ENCODE results near the gene ZC2HC1B. TPM values are rescaled to one million over a fixed set of nuclear protein-coding genes. Genes with fewer than 3 reads are reported as not detected.
A peak's percentile ranks its signal among the peaks of the same experiment; 100 is the strongest.

ZC2HC1B gene
- polyA plus RNA-seq, 3 donors = not detected

- Mint-ChIP-seq H3K4me1 (peaks cover 10% of the 10 kb centered on the region), H3K27ac (no peak overlapping the region), H3K27me3 (ENCODE audit: low read depth in 3 of 3) (no peaks in the 10 kb centered on the region), H3K4me3 (no peak overlapping the region), H3K36me3 (peaks cover 89 to 99% of the 10 kb centered on the region in 2 donors), H3K9me3 (peaks cover 2 to 6% (median 5%) of the 10 kb centered on the region in 7 donors)
- Histone ChIP-seq H3K4me2 (replicated peaks; ENCODE audit: extremely low read depth, low read length, poor library complexity, severe bottlenecking) (no peak overlapping the region), H3K9me3 (replicated peaks in 1 of 2; ENCODE audit: control insufficient read depth in 1 of 2, insufficient read depth in 1 of 2, low read length in 2 of 2) (no peaks in the 10 kb centered on the region), H4K20me1 (ENCODE audit: insufficient read depth, low read length) (no peaks in the 10 kb centered on the region), H3K27me3 (ENCODE audit: control insufficient read depth in 2 of 2, insufficient read depth in 2 of 2, low read length in 2 of 2) (no peaks in the 10 kb centered on the region), H3K9ac (ENCODE audit: insufficient read depth, low read length, poor library complexity, severe bottlenecking) (no peak overlapping the region), H3K79me2 (ENCODE audit: insufficient read depth, low read length) (no peaks in the 10 kb centered on the region), H3K4me3 (replicated peaks in 1 of 3; ENCODE audit: low read depth in 2 of 3, low read length in 3 of 3) (no peak overlapping the region), H3K27ac (ENCODE audit: low read depth in 1 of 2, low read length in 2 of 2) (no peak overlapping the region), H2AFZ (ENCODE audit: insufficient read depth, low read depth, low read length, poor library complexity, severe bottlenecking) (no peak overlapping the region), H3K36me3 (replicated peaks in 1 of 2; ENCODE audit: control insufficient read depth in 1 of 2, insufficient read depth in 2 of 2, low read length in 2 of 2) (peaks cover 66 to 87% of the 10 kb centered on the region in 2 donors), H3K4me1 (ENCODE audit: control insufficient read depth in 1 of 2, insufficient read depth in 2 of 2, low read length in 2 of 2) (no peaks in the 10 kb centered on the region)
- intact Hi-C loops (cut with micrococcal nuclease) = no loop called here
- DNase-seq = no peak
- TF ChIP-seq CTCF (IDR thresholded peaks at IDR 0.05) = no peak
- WGBS (ENCODE audit: insufficient coverage) = 89% methylated on average over 1 of the region's 5 CpGs
Measured at GRCh38 chr6:143857651-143858050, 6.6 kb upstream of the ZC2HC1B start.

DNA sequence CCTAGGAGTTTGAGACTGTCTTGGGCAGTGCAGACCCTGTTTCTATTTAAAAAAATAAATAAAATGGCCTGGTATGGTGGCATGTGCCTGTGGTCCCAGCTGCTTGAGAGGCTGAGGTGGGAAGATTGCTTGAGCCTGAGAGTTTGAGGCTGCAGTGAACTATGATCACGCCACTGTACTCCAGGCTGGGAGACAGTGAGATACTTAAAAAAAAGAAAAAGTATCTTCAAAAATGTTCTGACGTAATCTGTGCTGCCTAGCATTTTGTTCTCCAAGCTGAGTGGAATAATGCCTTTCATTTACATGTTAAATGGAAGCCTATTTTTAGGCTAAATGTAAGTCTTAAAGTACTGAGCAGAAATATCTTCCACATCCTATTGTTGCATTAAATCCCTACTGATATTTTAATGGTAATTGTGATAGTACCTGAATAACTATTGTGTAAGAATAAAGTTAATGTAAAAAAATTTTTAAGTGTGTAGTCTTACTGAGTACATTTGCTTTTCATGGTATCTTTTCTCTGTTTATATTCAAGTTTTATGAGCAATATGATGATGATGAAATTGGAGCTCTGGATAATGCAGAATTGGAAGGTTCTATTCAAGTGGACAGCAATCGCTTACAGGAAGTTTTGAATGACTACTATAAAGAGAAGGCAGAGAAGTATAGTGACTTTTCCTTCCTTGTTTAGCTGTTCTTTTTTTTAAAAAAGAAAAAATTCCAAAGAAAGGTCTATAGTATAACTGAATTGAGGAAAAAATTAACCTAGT, 4.2 kb upstream of the ZC2HC1B start:
- TF ChIP-seq CTCF (IDR thresholded peaks at IDR 0.05) = no peak
- H3K4me2 ChIP-seq (replicated peaks; ENCODE audit: extremely low read depth, low read length, poor library complexity, severe bottlenecking) = no peak overlapping the region
- Mint-ChIP-seq H3K27ac (peak overlapping the region in 1 of 7 donors; percentile 63), H3K36me3 (peaks cover 83 to 97% of the 10 kb centered on the region in 2 donors), H3K9me3 (peaks cover 0 to 4% (median 1%) of the 10 kb centered on the region in 7 donors), H3K4me3 (no peak overlapping the region), H3K27me3 (ENCODE audit: low read depth in 3 of 3) (no peaks in the 10 kb centered on the region), H3K4me1 (peaks cover under 1% of the 10 kb centered on the region)
- no peak overlapping the region for H2AFZ ChIP-seq (ENCODE audit: insufficient read depth, low read depth, low read length, poor library complexity, severe bottlenecking)
- H3K27me3 ChIP-seq (ENCODE audit: control insufficient read depth in 2 of 2, insufficient read depth in 2 of 2, low read length in 2 of 2) = no peaks in the 10 kb centered on the region
- WGBS (ENCODE audit: insufficient coverage) = 100% methylated on average over 1 of the region's 3 CpGs
- no peaks in the 10 kb centered on the region for H3K79me2 ChIP-seq (ENCODE audit: insufficient read depth, low read length)
- H3K27ac ChIP-seq (ENCODE audit: low read depth in 1 of 2, low read length in 2 of 2) = no peak overlapping the region
- no peaks in the 10 kb centered on the region for H3K9me3 ChIP-seq (replicated peaks in 1 of 2; ENCODE audit: control insufficient read depth in 1 of 2, insufficient read depth in 1 of 2, low read length in 2 of 2)
- no peak overlapping the region for H3K9ac ChIP-seq (ENCODE audit: insufficient read depth, low read length, poor library complexity, severe bottlenecking)
- no peaks in the 10 kb centered on the region for H3K4me1 ChIP-seq (ENCODE audit: control insufficient read depth in 1 of 2, insufficient read depth in 2 of 2, low read length in 2 of 2)
- intact Hi-C loops (cut with micrococcal nuclease) = no loop called here
- no peak for DNase-seq
- H3K36me3 ChIP-seq (replicated peaks in 1 of 2; ENCODE audit: control insufficient read depth in 1 of 2, insufficient read depth in 2 of 2, low read length in 2 of 2) = peaks cover 89 to 100% of the 10 kb centered on the region in 2 donors
- H4K20me1 ChIP-seq (ENCODE audit: insufficient read depth, low read length) = no peaks in the 10 kb centered on the region
- no peak overlapping the region for H3K4me3 ChIP-seq (replicated peaks in 1 of 3; ENCODE audit: low read depth in 2 of 3, low read length in 3 of 3)

All from CD14-positive monocyte (primary cell).